ENCODE results near the gene ALAD. TPM values are rescaled to one million over a fixed set of nuclear protein-coding genes. Genes with fewer than 3 reads are reported as not detected.
A peak's percentile ranks its signal among the peaks of the same experiment; 100 is the strongest.

ALAD gene
- total and polyA plus RNA-seq, 2 of the 8 experiments (the other 6 are each of a cell fraction or from before 2014, with no cell fraction given), result 8.2 to 15.3 TPM

- DNase-seq (ENCODE audit: low read depth in 1 of 2, low spot score in 2 of 2), result no peak
- 64% methylated on average over 2 of the region's 2 CpGs; no CpG with 5 or more reads in 1 of the 2 experiments for WGBS, 2 experiments (ENCODE audit: extremely low coverage in 1 of 2, insufficient coverage in 1 of 2, insufficient read length in 1 of 2, insufficient replicate concordance in 2 of 2, low coverage in 1 of 2, low lambda C conversion rate in 2 of 2, missing lambda C conversion rate in 1 of 2)
- CTCF ChIA-PET (ENCODE audit: partially characterized antibody), result interaction anchor here (1.5 to 4.0 kb wide), 3 partner anchors 21 to 230 kb away, joined by 3 to 13 read pairs (median 5); no protein-coding TSS in a partner anchor
Observed at GRCh38 chr9:113425072-113425471, 24.0 kb upstream of the ALAD start.

More at GRCh38 chr9:113425072-113425471, 24.0 kb upstream of the ALAD start:
- no peak overlapping the region for H2BK12ac ChIP-seq (ENCODE audit: low read depth, low read length)
- H3K36me3 ChIP-seq (ENCODE audit: control insufficient read depth in 2 of 4, insufficient read depth in 4 of 4, low read length in 3 of 4), result no peaks in the 10 kb centered on the region
- no peak overlapping the region for H2AK5ac ChIP-seq (ENCODE audit: low read depth, low read length)
- no peak overlapping the region for H3K4me3 ChIP-seq (ENCODE audit: extremely low read depth in 1 of 4, insufficient read depth in 2 of 4, low read depth in 3 of 4, low read length in 4 of 4)
- no peak overlapping the region for H3K14ac ChIP-seq (ENCODE audit: insufficient read length)
- no peak overlapping the region for H3K56ac ChIP-seq (replicated peaks; ENCODE audit: insufficient read length, low read depth, low read length)
- peak overlapping the region; percentile 55; the same call in 1 of the 2 replicates for H2BK20ac ChIP-seq (ENCODE audit: low read length)
- no peak for FAIRE-seq
- POLR2A ChIA-PET (ENCODE audit: partially characterized antibody), result interaction anchor here (1.1 kb wide), 1 partner anchor 83 kb away, joined by 3 read pairs; no protein-coding TSS in a partner anchor
- no peak overlapping the region for H3K18ac ChIP-seq (ENCODE audit: extremely low read depth, low read length)
- H2BK120ac ChIP-seq (replicated peaks; ENCODE audit: low read depth, low read length), result peak overlapping the region; percentile 76
- TF ChIP-seq FOSL1 (IDR thresholded peaks at IDR 0.05; ENCODE audit: insufficient read depth, low read depth, low read length) (no peak), EZH2 (IDR thresholded peaks at IDR 0.05; ENCODE audit: low read depth, low read length, severe bottlenecking) (no peak), ASH2L (IDR thresholded peaks at IDR 0.05; ENCODE audit: low read length) (peak; percentile 24)
- H3K4ac ChIP-seq (replicated peaks; ENCODE audit: insufficient read length, low read depth, low read length), result no peak overlapping the region
- H4K20me1 ChIP-seq (replicated peaks in 1 of 2; ENCODE audit: control insufficient read depth in 1 of 2, insufficient read depth in 2 of 2, low read length in 2 of 2), result no peaks in the 10 kb centered on the region
- peak overlapping the region in 1 of 2 experiments; percentile 17; a peak in 1 of 4 replicates for H3K4me2 ChIP-seq (ENCODE audit: insufficient read depth in 1 of 2, low read depth in 2 of 2, low read length in 2 of 2)
- no peak overlapping the region for H3K9ac ChIP-seq (replicated peaks in 1 of 4; ENCODE audit: extremely low read depth in 1 of 4, low read depth in 3 of 4, low read length in 3 of 4)
- H3K79me2 ChIP-seq (ENCODE audit: control insufficient read depth in 1 of 2, insufficient read depth in 2 of 2, low read length in 2 of 2), result no peaks in the 10 kb centered on the region
- H2AFZ ChIP-seq (ENCODE audit: low read length), result peak overlapping the region; percentile 94
- no peaks in the 10 kb centered on the region for H3K79me1 ChIP-seq (ENCODE audit: low read depth, low read length)
- H2BK15ac ChIP-seq (ENCODE audit: low read length), result no peak overlapping the region
- no peaks in the 10 kb centered on the region for H3K27me3 ChIP-seq (replicated peaks in 1 of 4; ENCODE audit: control insufficient read depth in 3 of 4, extremely low read depth in 1 of 4, insufficient read depth in 3 of 4, low read length in 3 of 4)
- no peak overlapping the region for H2BK5ac ChIP-seq (ENCODE audit: low read depth, low read length)
- H3K27ac ChIP-seq (ENCODE audit: low read depth, low read length), result no peak overlapping the region
- H4K5ac ChIP-seq (ENCODE audit: insufficient read length, low read depth, low read length), result no peak overlapping the region
- H4K8ac ChIP-seq (ENCODE audit: extremely low read depth, insufficient read depth, low read length), result no peak overlapping the region; the same call in 1 of the 2 replicates
- H3K9me3 ChIP-seq (ENCODE audit: insufficient read depth in 2 of 2, low read depth in 1 of 2, low read length in 1 of 2), result no peaks in the 10 kb centered on the region
- no peak overlapping the region for H4K91ac ChIP-seq (replicated peaks; ENCODE audit: insufficient read length, low read length)
- no peak overlapping the region for H3K23ac ChIP-seq (ENCODE audit: insufficient read length)
- H3K4me1 ChIP-seq (replicated peaks in 1 of 4; ENCODE audit: control insufficient read depth in 3 of 4, insufficient read depth in 4 of 4, low read length in 3 of 4), result no peaks in the 10 kb centered on the region
- H3K23me2 ChIP-seq (ENCODE audit: low read depth, low read length), result no peaks in the 10 kb centered on the region

All from H1 (cell line).